ENCODE measurements around the gene JPH4. TPM values are rescaled to one million over a fixed set of nuclear protein-coding genes. Genes with fewer than 3 reads are reported as not detected.

The JPH4 gene
- total and polyA plus RNA-seq, 2 donors (not counting 1 experiment from before 2014, with no cell fraction given): not detected

DNA sequence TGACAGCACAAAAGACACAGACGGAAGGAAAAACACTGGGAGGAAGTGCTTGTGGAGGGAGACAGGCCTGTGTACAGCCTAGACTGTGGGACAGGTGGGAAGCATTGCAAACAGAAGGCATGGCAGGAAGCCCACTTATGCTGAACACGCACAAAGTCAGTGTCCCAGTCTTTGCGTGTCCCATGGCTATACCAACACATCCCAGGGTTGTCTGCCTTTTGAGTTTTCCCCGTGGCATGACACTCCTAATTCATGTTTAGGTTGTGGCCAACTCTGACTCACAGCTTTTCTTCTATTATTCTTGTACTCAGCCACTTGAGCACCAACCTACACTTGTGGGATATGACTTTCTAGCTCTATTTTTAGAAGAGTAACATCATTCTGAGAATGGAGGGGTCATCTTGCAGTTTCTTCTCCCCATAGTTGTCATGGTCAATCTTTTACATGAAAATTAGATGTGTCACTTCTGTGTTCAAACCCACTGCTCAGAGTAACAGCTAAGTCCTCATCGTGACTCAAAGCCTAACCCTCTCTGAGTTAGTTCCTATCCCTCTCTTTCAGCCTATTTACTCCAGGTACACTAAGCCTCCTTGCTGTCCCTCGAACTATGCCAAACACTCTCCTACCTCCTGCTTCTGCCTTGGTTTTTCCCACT, 27.5 kb upstream of the JPH4 start:
- DNase-seq: no peak
- H3K4me3 Mint-ChIP-seq: no peak overlapping the region
- peaks cover 4% of the 10 kb centered on the region for H3K27me3 Mint-ChIP-seq
- no peak for TF ChIP-seq EZH2 (IDR thresholded peaks at IDR 0.05; ENCODE audit: borderline replicate concordance, insufficient read depth, low read depth, low read length, poor library complexity, severe bottlenecking)
- TF ChIP-seq, protein P1, sequence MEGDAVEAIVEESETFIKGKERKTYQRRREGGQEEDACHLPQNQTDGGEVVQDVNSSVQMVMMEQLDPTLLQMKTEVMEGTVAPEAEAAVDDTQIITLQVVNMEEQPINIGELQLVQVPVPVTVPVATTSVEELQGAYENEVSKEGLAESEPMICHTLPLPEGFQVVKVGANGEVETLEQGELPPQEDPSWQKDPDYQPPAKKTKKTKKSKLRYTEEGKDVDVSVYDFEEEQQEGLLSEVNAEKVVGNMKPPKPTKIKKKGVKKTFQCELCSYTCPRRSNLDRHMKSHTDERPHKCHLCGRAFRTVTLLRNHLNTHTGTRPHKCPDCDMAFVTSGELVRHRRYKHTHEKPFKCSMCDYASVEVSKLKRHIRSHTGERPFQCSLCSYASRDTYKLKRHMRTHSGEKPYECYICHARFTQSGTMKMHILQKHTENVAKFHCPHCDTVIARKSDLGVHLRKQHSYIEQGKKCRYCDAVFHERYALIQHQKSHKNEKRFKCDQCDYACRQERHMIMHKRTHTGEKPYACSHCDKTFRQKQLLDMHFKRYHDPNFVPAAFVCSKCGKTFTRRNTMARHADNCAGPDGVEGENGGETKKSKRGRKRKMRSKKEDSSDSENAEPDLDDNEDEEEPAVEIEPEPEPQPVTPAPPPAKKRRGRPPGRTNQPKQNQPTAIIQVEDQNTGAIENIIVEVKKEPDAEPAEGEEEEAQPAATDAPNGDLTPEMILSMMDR (IDR thresholded peaks at IDR 0.05): no peak
- intact Hi-C loops (cut with micrococcal nuclease): no loop called here
- 55% methylated on average over 5 of the region's 6 CpGs for WGBS (ENCODE audit: insufficient coverage)
- peaks cover 0 to 5% (median 0%) of the 10 kb centered on the region in 3 donors for H3K9me3 ChIP-seq (ENCODE audit: control extremely low read depth in 1 of 3, control insufficient read depth in 2 of 3, insufficient read depth in 1 of 3, low read length in 2 of 3)
- POLR2A ChIA-PET: no interaction called here
- no peaks in the 10 kb centered on the region for H3K9me3 Mint-ChIP-seq (ENCODE audit: insufficient read depth)
- H3K27ac ChIP-seq (ENCODE audit: low read length in 2 of 2): no peak overlapping the region
- no peak overlapping the region for H3K27ac Mint-ChIP-seq
- H3K27me3 ChIP-seq (replicated peaks in 1 of 4; ENCODE audit: control extremely low read depth in 1 of 4, control insufficient read depth in 3 of 4, insufficient read depth in 4 of 4, low read length in 3 of 4): peaks cover 0 to 5% (median 0%) of the 10 kb centered on the region in 4 experiments
- CTCF ChIA-PET: interaction anchor here (1.2 kb wide), 1 partner anchor 26 kb away, joined by 4 read pairs; no protein-coding TSS in a partner anchor
- no peak overlapping the region for H3K4me2 ChIP-seq (replicated peaks; ENCODE audit: low read depth, low read length, poor library complexity, severe bottlenecking)
- H2AFZ ChIP-seq (ENCODE audit: insufficient read depth, low read depth, low read length, poor library complexity, severe bottlenecking): no peak overlapping the region
- H3K4me1 Mint-ChIP-seq: no peaks in the 10 kb centered on the region
- ATAC-seq (ENCODE audit: low read depth): no peak
- H4K20me1 ChIP-seq (ENCODE audit: control insufficient read depth, insufficient read depth, low read length, poor library complexity, severe bottlenecking): no peaks in the 10 kb centered on the region
- H3K36me3 ChIP-seq (replicated peaks in 1 of 2; ENCODE audit: control extremely low read depth in 1 of 2, control insufficient read depth in 1 of 2, extremely low read depth in 1 of 2, insufficient read depth in 2 of 2, low read length in 1 of 2): no peaks in the 10 kb centered on the region
- H3K4me3 ChIP-seq (ENCODE audit: control extremely low read depth in 1 of 5, extremely low read depth in 1 of 5, insufficient read depth in 1 of 5, low read depth in 2 of 5, low read length in 4 of 5): no peak overlapping the region
- peaks cover 0 to 3% of the 10 kb centered on the region in 2 donors for H3K4me1 ChIP-seq (ENCODE audit: control insufficient read depth in 2 of 2, insufficient read depth in 2 of 2, low read length in 2 of 2)
- H3K9ac ChIP-seq (ENCODE audit: low read length): no peak overlapping the region
- H3K79me2 ChIP-seq (ENCODE audit: control insufficient read depth, insufficient read depth, low read length): no peaks in the 10 kb centered on the region

DNA sequence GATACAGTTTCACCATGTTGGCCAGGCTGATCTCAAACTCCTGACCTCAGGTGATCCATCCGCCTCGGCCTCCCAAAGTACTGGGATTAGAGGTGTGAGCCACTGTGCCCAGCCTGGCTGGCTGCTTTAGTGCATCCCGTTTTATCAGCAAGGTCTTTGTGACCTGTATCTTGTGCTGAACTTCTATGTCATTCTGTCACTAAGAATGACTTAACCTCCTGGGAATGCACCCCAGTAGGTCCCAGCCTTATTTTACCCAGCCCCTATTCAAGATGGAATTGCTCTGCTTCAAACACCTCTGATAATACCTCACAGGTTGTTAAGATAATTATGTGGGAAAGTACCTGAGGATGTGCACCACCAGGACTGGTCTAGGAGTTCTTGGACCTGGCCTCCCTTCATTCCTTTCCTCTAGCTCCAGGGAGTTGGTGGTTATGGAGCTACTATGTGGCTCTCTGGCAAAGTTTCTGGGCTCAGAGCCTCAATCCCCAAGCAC, 26.1 kb upstream of the JPH4 start:
- Mint-ChIP-seq H3K27me3 (peaks cover 10% of the 10 kb centered on the region), H3K27ac (no peak overlapping the region), H3K4me3 (no peak overlapping the region), H3K9me3 (ENCODE audit: insufficient read depth) (no peaks in the 10 kb centered on the region), H3K4me1 (no peaks in the 10 kb centered on the region)
- H3K27me3 ChIP-seq (replicated peaks in 1 of 4; ENCODE audit: control extremely low read depth in 1 of 4, control insufficient read depth in 3 of 4, insufficient read depth in 4 of 4, low read length in 3 of 4): peaks cover 0 to 5% (median 0%) of the 10 kb centered on the region in 4 experiments
- no peaks in the 10 kb centered on the region for H4K20me1 ChIP-seq (ENCODE audit: control insufficient read depth, insufficient read depth, low read length, poor library complexity, severe bottlenecking)
- no peaks in the 10 kb centered on the region for H3K36me3 ChIP-seq (replicated peaks in 1 of 2; ENCODE audit: control extremely low read depth in 1 of 2, control insufficient read depth in 1 of 2, extremely low read depth in 1 of 2, insufficient read depth in 2 of 2, low read length in 1 of 2)
- CTCF ChIA-PET: no interaction called here
- POLR2A ChIA-PET: no interaction called here
- TF ChIP-seq, protein P1 (IDR thresholded peaks at IDR 0.05): no peak
- no peak for TF ChIP-seq EZH2 (IDR thresholded peaks at IDR 0.05; ENCODE audit: borderline replicate concordance, insufficient read depth, low read depth, low read length, poor library complexity, severe bottlenecking)
- DNase-seq (no peak), ATAC-seq (ENCODE audit: low read depth) (no peak)
- H3K4me2 ChIP-seq (replicated peaks; ENCODE audit: low read depth, low read length, poor library complexity, severe bottlenecking): no peak overlapping the region
- no peaks in the 10 kb centered on the region for H3K4me1 ChIP-seq (ENCODE audit: control insufficient read depth in 2 of 2, insufficient read depth in 2 of 2, low read length in 2 of 2)
- H3K4me3 ChIP-seq (ENCODE audit: control extremely low read depth in 1 of 5, extremely low read depth in 1 of 5, insufficient read depth in 1 of 5, low read depth in 2 of 5, low read length in 4 of 5): no peak overlapping the region
- no peak overlapping the region for H3K27ac ChIP-seq (ENCODE audit: low read length in 2 of 2)
- no peaks in the 10 kb centered on the region for H3K79me2 ChIP-seq (ENCODE audit: control insufficient read depth, insufficient read depth, low read length)
- 100% methylated on average over 3 of the region's 3 CpGs for WGBS (ENCODE audit: insufficient coverage)
- H3K9me3 ChIP-seq (ENCODE audit: control extremely low read depth in 1 of 3, control insufficient read depth in 2 of 3, insufficient read depth in 1 of 3, low read length in 2 of 3): peaks cover 0 to 6% (median 1%) of the 10 kb centered on the region in 3 donors
- no peak overlapping the region for H3K9ac ChIP-seq (ENCODE audit: low read length)
- intact Hi-C loops (cut with micrococcal nuclease): no loop called here
- H2AFZ ChIP-seq (ENCODE audit: insufficient read depth, low read depth, low read length, poor library complexity, severe bottlenecking): no peak overlapping the region
